HG03045 (cell line): ENCODE data around the gene SERPINA9.
"Not testable (repeated sequence)": the region's sequence is repeated elsewhere in the genome, so short reads cannot be mapped to it uniquely, and the experiment has no call there.

Experiments
- ATAC-seq: cut with Tn5 transposase; IDR thresholded peaks from one replicate; pipeline ENCODE4 v1.9.1; 2021; ENCODE audit warnings: mild to moderate bottlenecking, moderate library complexity; ENCODE audit not compliant: unreplicated experiment

Gene SERPINA9

DNA sequence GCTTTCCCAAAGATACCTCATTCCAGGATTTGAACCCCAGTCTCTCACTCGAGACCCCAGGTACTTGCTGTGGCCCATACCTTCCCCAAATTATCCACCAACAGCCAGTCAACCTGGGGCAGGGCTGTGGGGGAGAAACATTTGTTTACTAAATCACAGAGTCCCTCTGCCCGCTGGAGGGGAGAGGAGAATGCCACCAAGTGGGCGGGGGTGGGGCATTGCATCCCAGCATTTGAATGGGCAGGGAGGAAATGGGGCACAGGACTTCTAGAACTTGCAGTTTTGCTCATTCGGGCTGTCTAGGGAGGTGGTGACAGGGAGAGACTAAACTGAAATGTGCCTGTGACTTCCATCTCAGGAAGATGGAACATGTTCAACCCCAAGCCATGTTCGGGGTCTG, 10.9 kb upstream of the SERPINA9 start:
- no peak for ATAC-seq

DNA sequence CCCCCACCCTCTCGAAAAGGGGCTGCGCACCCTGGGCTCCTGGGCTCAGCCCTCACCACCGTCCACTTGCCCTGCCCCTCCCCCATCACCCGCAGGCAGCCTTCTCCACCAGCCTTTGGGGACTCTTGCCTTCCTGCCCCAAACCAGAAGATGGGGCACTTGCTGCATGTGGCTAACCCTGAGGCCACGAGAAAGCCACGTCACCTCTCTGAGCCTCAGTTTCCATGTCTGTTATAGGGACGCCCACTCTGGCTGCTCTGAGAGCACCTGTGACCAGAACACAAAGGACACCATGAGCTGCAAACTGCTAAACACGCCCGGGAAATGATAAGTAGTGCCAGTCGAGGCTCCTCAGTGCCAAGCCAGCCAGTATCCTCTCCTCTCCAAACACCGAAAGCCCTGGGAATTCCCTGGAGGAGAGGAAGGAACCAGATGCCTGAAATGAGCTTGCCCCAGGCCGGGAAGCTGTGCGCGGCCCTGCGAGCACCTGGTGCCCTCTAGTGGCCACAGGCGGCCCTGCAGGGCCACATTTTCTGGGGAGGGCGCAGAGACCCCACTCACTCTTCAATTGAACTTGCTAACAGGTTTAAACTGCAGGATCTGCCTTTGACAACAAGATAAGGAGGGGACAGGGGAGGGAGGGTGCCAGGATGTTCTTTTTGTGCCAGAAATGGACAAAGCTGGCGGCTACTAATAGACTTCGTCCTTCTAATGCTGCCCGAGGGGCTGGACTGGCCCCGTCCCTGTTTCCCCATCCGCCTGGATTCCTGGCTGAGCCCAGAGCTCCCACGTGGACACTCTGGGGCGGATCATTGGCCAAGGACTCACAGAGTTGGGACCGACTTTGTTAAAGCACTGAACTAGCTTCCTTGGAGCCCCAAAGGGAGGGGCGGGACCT, 10.2 kb upstream of the SERPINA9 start:
- no peak for ATAC-seq

DNA sequence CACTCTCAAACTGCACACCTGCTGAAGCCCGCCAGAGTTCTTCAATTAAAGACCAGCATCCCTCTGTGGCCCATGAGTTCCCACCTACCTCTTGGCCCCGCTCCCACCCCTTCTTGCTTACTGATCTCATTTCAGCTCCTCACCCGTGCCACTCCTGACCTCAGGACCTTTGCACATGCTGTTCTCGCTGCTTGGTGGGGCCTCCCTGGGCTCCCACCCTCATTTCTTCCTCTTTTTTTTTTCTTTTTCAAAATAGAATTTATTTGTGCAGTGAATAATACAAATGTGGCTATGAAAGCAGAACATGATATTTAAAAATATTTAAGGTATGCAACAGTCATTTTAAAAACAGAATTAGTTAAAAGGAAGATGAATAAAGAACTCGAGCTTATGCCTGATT, 8.5 kb upstream of the SERPINA9 start:
- ATAC-seq = no peak

DNA sequence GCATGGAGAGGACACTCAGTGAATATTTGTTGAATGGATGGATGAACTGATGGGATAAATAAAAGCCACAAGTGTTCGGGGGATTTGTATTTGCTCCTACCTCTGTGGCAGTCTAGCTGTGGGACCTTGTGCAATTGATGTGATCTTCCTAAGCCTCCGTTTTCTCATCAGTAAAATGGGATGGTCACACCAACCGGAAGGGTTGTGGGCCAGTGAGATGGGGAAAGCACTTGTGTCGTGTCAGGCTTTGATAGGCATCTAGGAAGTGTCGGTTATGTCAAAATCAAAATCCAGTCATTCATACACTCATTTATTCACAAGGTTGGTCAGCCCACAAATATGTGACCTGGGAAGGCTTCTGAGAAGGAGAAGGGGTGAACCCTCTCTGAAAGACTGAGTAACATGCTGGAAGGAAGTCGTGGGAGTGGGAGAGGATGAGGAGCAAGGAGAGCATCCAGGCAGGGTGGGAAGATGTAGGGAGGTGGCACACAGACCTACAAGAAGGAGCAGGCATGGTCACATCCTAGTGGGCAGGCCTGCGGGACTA, 7.8 kb upstream of the SERPINA9 start:
- no peak for ATAC-seq

DNA sequence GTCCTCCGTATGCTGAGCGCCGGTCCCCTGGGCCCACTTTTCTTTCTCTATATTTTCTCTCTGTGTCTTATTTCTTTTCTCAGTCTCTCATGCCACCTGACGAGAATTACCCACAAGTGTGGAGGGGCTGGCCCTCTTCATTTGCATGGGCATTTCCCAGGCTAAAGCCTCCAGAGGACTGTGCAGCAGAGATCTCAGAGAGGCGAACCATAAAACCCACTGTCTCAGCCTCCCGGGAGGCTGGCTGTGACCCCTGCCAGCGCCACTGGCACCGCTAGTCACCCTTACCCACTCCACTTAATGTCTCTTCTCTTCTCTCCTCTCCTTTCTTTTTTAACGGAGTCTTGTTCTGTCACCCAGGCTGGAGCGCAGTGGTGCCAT, 7.1 kb upstream of the SERPINA9 start:
- no peak for ATAC-seq

DNA sequence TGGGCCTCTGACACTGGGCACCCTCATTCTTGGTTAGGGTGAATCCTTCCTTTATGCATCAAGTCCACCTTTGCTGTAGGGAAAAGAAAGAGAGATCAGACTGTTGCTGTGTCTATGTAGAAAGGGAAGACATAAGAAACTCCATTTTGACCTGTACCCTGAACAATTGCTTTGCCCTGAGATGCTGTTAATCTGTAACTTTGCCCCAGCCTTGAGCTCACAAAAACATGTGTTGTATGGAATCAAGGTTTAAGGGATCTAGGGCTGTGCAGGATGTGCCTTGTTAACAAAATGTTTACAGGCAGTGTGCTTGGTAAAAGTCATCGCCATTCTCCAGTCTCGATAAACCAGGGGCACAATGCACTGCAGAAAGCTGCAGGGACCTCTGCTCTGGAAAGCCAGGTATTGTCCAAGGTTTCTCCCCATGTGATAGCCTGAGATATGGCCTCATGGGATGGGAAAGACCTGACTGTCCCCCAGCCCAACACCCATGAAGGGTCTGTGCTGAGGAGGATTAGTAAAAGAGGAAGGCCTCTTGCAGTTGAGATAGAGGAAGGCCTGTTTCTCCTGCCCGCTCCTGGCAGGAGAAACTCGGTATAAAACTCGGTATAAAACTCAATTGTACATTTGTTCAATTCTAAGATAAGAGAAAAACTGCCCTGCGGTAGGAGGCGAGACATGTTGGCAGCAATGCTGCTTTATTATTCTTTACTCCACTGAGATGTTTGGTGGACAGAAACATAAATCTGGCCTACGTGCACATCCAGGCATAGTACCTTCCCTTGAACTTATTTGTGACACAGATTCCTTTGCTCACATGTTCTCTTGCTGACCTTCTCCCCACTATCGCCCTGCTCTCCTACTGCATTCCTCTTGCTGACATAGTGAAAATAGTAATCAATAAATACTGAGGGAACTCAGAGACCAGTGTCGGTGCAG, 6.4 kb upstream of the SERPINA9 start:
- not testable (repeated sequence) for ATAC-seq

DNA sequence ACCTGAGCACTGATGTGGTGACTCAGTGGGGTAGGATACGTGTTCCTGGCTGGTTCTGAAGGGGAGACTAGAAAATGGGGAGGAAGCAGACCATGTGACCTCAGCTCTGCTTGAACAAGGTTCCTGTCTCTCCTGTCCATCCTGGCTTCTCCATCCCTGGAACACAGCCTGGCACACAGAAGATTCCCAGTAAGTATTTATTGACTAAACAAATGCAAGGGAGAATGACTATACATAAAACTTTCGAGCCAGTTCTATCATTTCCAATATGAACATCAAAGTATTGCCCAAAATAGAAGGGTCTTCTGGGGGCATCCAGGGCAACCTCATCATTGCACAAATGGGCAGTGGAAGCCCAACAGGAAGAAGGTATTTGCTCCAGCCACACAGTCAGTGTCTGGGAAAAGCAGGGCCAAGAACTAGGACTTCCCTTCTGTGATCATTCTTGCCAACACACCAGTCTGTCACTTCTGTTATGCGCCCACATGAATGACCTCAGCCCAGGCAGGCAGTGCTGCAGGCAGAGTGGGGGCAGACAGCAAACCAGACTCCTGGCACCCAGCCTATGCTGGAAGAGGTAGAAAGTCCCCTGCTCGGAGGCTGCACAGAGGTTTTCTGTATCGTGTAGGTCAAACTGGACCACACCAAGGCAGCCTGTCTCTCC, 5.6 kb upstream of the SERPINA9 start:
- no peak for ATAC-seq

DNA sequence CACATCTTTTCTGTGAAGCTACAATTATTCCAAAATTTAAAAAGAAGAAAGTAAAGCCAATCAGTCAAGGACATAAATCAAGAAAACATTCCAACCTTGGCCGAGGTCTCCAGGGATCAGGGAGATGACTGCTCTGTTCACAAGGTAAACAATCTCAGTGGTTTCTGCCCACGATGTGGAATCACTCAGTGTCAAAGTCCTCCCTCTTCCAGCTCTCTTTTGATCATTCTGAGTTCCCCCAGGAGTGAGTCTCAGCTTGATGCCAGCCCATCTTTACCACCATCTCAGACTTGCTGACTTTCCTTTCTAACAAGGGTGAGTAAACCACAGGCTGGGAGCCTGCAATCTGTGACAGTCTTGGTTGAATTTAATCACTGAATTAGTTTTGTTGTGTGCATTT, 4.8 kb upstream of the SERPINA9 start:
- ATAC-seq = no peak

DNA sequence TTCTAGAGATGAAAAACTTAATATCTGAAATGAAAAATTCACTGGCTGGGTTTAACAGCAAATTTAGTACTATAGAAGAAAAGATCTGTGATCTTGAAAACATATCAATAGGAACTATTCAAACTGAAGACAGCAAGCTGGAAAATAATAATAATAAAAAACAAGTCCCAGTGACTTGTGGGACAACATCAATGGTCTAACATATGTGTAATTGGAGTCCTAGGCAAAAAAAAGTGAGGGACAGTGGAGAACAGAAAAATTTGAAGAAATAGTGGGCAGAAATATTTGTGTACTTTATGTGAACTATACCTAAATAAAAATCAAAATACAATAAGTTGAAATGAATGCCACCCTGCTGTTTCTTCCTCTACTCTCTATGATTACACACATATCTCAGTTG, 2.4 kb upstream of the SERPINA9 start:
- no peak for ATAC-seq

DNA sequence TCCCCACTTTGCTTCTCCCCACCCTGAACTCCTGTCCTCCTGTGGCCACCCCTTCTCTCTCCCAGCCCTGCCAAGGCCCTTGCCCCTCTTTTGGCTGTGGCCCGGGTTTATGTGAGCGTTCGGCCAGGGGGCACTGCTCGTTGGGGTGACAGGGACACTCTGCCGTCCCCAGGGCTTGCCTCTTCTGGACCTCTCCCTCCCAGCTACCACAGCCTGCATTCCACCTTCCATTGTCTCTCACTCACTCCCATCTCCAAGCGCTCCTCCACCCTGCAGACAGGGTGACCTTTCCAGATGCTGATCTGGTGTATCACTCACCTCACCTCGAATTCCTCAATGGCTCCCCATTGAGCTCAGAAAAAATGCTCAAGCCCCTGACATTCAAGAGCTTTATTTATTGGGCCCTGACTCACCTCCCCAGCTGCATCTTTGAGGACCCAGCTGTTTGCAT, 1.4 kb downstream of the SERPINA9 start:
- no peak for ATAC-seq

DNA sequence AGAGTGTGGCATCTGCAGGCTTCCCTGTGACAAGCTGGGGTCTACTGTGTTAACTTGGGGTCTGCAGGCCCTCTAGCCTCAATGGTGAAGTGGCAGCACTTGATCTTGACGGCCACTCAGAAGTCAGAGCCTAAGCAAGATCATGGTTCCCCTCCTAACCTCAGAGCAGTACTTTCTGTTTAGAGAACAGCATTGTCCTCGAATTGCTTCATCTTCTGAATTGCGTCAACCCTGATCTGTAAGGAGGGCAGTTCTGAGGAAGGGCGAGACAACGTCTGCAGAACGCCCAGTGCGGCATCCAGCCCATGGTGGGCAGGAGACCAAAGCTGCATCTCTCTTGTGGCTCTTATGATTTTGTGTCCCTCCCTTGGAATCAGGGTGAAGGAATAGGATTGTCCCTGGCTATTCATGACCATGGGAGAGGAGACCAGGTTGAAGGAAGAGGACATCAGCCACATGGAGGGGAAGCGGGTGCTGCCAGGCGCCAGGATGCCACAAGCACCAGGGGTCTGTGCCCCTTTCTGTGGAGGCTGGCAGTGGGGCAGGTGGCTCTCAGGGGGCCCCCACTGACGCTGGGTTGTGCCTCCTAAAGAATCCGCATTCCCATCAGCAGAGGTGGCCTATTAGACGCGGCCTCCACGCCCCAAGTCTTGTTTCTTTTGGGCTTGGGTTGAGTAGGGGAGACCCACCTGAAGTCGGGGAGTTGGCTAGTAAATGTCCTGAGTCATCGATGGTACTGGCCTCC, 2.2 kb downstream of the SERPINA9 start:
- no peak for ATAC-seq

DNA sequence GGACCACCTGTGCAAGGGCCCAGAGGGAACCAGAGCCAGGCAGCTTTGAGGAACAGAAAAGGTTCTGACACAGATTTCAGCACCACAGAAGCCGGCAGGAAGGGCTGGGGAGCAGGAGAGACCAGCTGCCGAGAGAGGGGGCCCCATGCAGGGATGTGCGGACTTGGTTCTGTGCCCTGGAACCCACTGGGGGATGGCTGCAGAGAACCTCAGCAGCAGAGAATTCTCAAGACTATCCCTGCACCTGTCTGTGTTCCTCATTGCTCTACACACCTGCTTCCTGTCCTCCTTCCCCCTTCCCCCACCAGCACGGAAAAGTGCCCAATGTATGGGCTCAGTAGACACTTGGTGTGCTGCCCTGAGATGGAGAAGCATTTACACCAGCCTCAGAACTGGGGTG, 3.2 kb downstream of the SERPINA9 start:
- ATAC-seq = no peak

DNA sequence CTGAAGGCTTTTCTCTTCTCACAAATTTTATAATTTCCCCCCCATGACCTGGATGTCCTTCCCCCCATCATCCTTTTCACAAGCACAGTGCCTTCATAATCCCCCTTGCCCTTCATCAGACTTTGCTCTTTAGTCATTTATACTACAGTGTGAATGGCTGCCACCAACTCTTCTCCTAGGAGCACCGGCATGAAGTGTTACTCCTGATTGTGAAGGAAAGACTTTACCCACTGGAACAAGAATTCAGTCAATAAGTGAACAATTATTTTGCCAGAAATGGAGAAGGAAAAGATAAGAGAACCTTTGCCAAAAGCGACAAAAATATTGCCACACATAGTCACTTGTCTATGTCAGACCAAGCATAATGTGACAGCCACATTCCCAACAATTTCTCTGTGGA, 5.0 kb downstream of the SERPINA9 start:
- ATAC-seq = no peak

DNA sequence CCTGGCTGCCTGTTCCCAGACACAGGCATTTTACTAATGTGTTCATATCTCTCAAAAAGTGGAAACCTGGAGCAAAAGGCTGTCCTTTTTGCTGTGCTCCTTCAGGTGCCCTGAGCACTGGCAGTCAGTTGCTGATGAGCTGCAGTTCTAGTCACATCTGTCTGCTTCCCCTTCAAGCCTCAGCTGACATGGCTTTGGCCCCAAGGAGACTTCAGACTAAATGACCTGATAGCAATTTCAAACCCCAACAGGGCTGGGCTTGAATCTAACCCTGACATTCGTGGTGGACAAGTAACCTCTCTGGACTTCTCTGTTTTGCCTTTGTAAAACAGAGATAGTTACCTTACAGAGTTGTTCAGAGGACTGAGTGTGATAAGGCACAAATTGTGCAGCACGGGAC, 5.7 kb downstream of the SERPINA9 start:
- no peak for ATAC-seq

DNA sequence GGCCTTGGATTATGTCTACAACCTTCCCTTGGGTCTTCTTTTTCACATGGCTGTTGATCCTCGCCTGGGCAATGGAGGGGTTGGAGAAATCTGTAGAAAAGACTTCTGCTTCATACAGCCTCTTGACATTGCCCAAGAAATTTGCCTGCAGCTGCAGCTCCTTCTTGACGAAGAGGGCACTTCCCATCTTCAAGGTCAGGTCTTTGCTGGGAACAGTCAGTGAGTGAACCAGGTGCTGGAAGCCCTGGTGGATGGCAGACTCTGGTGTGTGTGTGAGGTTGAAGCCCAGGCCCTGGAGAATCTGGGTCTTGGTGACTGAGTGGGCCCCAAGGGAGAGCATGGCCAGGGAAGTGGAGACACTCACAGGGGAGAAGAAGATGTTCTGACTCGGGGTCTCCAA, 6.7 kb downstream of the SERPINA9 start:
- ATAC-seq = no peak

DNA sequence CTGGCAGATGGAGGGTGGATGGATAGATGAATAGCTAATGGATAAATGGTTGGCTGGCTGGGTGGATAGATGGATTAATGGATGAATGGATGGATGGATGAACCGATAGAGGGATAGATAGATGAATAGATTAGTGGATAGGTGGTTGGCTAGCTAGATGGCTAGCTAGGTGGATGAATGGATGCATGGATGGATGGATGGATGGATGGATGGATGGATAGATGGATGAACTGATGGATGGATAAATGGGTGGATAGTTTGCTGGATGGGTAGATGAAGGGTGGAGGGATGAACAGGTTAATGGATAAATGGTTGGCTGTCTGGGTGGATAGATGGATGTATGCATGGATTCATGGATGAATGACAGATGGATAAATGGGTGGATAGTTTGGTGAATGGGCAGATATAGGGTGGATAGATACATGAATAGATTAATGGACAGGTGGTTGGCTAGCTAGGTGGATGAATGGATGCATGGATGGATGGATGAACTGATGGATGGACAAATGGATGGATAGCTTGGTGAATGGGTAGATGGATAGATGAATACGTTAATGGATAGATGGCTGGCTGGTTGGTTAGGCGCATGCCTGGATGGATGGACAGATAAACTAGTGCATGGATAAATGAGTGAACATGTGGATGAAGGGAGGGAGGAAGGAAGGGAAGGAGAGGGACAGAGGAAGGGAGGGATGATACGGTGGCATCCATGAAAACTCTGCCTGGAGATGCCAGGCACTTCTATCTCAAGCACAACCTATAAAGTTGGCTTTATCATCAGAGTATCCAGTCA, 8.1 kb downstream of the SERPINA9 start:
- ATAC-seq = no peak

DNA sequence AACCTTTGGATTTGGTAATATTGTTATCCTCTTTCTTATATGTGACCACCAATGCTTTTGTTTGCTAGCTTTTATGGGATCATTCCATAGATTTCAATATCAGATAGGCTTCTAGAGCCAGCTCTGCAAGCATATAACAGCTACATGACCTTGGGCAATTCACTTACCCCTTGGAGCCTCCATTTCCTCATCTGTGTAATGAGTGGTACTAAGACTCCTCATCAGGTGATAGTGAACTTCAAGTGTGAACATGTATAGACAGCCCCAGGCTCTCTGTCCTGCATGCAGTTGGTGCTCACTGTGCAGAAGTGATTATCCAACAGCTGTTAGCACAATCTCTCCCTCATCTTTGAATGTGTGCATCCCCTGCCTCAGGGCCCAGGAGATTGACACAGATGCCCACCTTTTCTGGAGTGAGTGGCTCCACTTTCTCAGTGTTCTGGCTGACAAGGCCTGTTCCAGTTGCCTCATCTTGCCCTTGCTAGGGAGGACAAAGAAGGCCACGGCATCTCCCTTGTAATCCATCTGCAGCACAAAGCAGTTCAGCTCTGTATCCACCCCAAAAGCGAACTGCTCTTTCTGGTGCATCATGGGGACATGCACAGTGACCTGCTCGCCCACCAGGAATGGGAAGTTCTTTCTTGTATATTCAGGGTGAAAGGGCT, 9.2 kb downstream of the SERPINA9 start:
- no peak for ATAC-seq

DNA sequence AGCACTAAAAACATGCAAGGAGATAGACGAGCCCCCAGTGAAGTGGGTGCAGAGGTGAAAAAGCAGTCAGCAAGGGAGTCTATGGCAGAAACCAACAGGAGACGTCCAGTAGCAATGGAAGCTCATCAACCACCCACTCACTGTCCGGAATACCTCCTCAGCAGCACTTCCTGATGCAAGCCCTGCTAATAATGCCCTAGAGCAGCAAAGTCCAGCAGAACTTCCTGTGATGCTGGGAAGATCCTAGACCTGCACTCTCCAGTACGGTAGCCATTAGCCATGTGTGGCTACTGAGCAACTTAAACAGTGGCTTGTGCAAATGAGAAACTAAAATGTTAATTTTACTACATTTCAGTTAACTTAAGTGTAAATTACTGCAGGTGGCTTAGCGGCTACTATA, 11.0 kb downstream of the SERPINA9 start:
- no peak for ATAC-seq

DNA sequence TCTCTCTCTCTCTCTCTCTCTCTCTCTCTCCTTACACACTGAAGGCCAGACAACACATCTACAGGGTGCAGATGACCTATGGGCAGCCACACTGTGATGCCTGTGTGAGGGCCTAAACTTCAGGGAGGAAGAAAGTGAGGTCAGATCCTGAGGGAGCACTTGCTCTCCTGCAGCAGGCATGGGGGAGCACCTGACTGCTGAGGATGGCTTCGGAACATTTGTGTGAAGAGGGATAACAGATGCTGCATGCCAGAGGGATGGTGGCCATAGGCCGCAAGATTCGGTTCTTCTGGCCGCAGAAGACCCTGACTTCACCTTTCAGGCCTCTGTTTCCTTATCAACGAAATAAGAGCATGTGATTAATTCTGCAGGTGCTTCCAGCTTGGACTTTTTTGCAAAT, 11.7 kb downstream of the SERPINA9 start:
- ATAC-seq = no peak
